Measurements from ENCODE around the gene SKP2. TPM values are rescaled to one million over a fixed set of nuclear protein-coding genes. Genes with fewer than 3 reads are reported as not detected.

Gene SKP2
- total and polyA plus RNA-seq, 2 donors (not counting 3 experiments of a cell fraction or from before 2014, with no cell fraction given) = 12.5 to 40.9 TPM

GRCh38 chr5:36177154-36177553 is 25.2 kb downstream of the SKP2 start:
- Histone ChIP-seq H3K4me1 (ENCODE audit: control insufficient read depth, extremely low read depth, insufficient read depth, low read length) (no peaks in the 10 kb centered on the region), H3K36me3 (ENCODE audit: control insufficient read depth in 2 of 2, extremely low read depth in 1 of 2, insufficient read depth in 2 of 2, low read length in 2 of 2) (peaks cover 2 to 13% of the 10 kb centered on the region in 2 experiments), H3K9me1 (replicated peaks; ENCODE audit: control insufficient read depth, extremely low read depth, insufficient read depth, low read length) (no peaks in the 10 kb centered on the region), H4K20me1 (replicated peaks; ENCODE audit: control insufficient read depth, extremely low read depth, insufficient read depth, low read length) (no peaks in the 10 kb centered on the region), H3K9me3 (replicated peaks; ENCODE audit: control insufficient read depth, insufficient read depth, low read length) (no peaks in the 10 kb centered on the region), H3K27me3 (ENCODE audit: control insufficient read depth in 2 of 2, insufficient read depth in 2 of 2, low read length in 2 of 2) (no peaks in the 10 kb centered on the region), H3K4me2 (ENCODE audit: insufficient read depth, low read length) (no peak overlapping the region), H3K27ac (ENCODE audit: insufficient read depth, low read depth, low read length) (no peak overlapping the region), H3K4me3 (replicated peaks in 1 of 3; ENCODE audit: insufficient read depth in 1 of 3, low read depth in 1 of 3, low read length in 3 of 3) (no peak overlapping the region), H2AFZ (ENCODE audit: low read depth, low read length) (no peak overlapping the region), H3K79me2 (ENCODE audit: control insufficient read depth, insufficient read depth, low read length) (no peaks in the 10 kb centered on the region), H3K9ac (replicated peaks; ENCODE audit: extremely low read depth, insufficient read depth, low read length) (no peak overlapping the region)
- intact Hi-C loops (cut with micrococcal nuclease) (loop anchor here (2.0 to 10.0 kb wide), 2 partner anchors 24 to 218 kb away; partner anchors contain the start of gene SKP2), dilution Hi-C loops (cut with MboI; ENCODE audit: extremely low pct_ligation_motif_present, low sequenced_read_pairs) (no loop called here)
- FAIRE-seq = no peak
- no TSS peak for BruUV-seq (replicated peaks)
- CTCF ChIA-PET = interaction anchor here (0.7 to 2.6 kb wide), 7 partner anchors 12 to 129 kb away, joined by 3 to 50 read pairs (median 21); partner anchors contain the start of genes NADK2 and RANBP3L
- DNase-seq (ENCODE audit: low read depth, low spot score) = no peak
- POLR2A ChIA-PET = no interaction called here
- TF ChIP-seq, protein P1, sequence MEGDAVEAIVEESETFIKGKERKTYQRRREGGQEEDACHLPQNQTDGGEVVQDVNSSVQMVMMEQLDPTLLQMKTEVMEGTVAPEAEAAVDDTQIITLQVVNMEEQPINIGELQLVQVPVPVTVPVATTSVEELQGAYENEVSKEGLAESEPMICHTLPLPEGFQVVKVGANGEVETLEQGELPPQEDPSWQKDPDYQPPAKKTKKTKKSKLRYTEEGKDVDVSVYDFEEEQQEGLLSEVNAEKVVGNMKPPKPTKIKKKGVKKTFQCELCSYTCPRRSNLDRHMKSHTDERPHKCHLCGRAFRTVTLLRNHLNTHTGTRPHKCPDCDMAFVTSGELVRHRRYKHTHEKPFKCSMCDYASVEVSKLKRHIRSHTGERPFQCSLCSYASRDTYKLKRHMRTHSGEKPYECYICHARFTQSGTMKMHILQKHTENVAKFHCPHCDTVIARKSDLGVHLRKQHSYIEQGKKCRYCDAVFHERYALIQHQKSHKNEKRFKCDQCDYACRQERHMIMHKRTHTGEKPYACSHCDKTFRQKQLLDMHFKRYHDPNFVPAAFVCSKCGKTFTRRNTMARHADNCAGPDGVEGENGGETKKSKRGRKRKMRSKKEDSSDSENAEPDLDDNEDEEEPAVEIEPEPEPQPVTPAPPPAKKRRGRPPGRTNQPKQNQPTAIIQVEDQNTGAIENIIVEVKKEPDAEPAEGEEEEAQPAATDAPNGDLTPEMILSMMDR (IDR thresholded peaks at IDR 0.05; ENCODE audit: extremely low read depth in 1 of 2, insufficient read depth in 1 of 2, low read depth in 1 of 2, low read length in 2 of 2) = no peak
- TF ChIP-seq EZH2 (IDR thresholded peaks at IDR 0.05; ENCODE audit: borderline replicate concordance, low read depth, low read length, severe bottlenecking) (no peak), POLR2A (IDR thresholded peaks at IDR 0.05; ENCODE audit: low read depth, low read length) (no peak), FOS (IDR thresholded peaks at IDR 0.05; ENCODE audit: borderline replicate concordance, insufficient read depth, low read length) (no peak), MYC (IDR thresholded peaks at IDR 0.05; ENCODE audit: low read depth, low read length) (no peak), JUN (IDR thresholded peaks at IDR 0.05; ENCODE audit: borderline replicate concordance, insufficient read depth, insufficient read length, low read depth) (no peak)

All from endothelial cell of umbilical vein (primary cell).